Measurements from ENCODE around the gene STING1.
"Not testable (repeated sequence)": the region's sequence is repeated elsewhere in the genome, so short reads cannot be mapped to it uniquely, and the experiment has no call there.

STING1 gene

DNA sequence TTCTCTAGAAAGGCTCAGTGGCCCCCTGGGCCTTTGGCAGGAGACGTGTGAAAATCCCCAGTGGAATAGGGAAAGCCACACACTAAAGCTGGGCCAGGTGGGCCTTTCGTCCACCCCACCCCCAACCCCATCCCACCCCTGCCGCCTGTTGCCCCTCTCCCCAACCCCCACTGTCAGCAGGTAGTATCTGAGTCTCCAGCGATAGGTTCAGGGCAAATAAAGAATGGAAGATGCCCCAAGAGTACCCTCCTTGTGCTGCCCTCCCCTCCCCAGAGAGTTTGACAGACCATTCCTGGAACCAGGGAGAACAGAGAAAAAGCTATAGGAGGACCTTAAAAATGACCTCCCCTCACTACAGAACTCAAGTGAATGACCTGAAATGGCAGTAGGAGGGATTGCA, 41.9 kb upstream of the STING1 start:
- H3K4me3 ChIP-seq (ENCODE audit: control insufficient read depth, low read depth, low read length): no peak overlapping the region

DNA sequence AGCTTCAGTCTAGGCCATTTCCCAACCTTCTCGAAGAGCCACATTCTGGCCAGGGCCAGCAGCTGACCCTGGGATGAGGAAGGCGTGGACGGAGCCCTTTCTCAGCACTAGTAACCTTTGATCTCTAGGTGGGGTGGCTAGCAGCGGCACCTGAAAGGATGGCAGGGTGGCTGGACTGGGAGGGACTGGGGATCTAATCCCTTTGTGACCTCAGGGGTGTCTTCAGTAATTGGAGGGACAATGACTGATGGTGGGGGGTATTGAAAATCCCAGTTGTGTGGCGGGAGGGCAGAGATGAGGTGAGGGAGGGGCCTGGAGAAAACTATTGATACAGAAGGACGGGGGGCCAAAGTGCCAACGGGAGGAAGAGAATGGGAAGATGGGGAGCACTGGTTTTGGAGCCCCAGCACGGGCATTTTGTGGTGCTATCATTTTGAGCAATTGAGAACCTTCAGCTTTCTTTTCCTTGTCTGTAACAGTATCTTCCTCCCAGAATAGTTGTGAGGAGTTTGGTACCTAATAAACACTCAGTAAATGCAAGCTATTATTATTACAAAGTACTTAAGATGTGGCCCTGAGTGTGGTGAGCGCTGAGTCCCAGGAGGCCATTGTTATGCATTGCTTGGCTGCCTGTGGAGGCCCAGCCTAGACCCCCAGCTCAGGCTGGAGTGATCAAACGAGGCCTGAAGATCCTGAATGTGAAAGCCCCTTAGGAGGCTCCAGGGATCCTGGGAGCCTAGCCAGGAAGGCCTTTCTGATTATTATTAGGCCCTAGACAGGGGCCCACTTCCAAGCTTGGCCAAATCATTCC, 41.3 kb upstream of the STING1 start:
- TF ChIP-seq, protein P1, sequence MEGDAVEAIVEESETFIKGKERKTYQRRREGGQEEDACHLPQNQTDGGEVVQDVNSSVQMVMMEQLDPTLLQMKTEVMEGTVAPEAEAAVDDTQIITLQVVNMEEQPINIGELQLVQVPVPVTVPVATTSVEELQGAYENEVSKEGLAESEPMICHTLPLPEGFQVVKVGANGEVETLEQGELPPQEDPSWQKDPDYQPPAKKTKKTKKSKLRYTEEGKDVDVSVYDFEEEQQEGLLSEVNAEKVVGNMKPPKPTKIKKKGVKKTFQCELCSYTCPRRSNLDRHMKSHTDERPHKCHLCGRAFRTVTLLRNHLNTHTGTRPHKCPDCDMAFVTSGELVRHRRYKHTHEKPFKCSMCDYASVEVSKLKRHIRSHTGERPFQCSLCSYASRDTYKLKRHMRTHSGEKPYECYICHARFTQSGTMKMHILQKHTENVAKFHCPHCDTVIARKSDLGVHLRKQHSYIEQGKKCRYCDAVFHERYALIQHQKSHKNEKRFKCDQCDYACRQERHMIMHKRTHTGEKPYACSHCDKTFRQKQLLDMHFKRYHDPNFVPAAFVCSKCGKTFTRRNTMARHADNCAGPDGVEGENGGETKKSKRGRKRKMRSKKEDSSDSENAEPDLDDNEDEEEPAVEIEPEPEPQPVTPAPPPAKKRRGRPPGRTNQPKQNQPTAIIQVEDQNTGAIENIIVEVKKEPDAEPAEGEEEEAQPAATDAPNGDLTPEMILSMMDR (IDR thresholded peaks at IDR 0.05; ENCODE audit: control insufficient read depth, insufficient read depth, low read depth, low read length, missing control alignments): no peak
- no peak overlapping the region for H3K4me3 ChIP-seq (ENCODE audit: control insufficient read depth, low read depth, low read length)
- no peak for DNase-seq (ENCODE audit: low read depth)

More for the DNA sequence above, 41.9 kb upstream of the STING1 start:
- TF ChIP-seq, protein P1 (IDR thresholded peaks at IDR 0.05; ENCODE audit: control insufficient read depth, insufficient read depth, low read depth, low read length, missing control alignments): no peak
- no peak for DNase-seq (ENCODE audit: low read depth)

DNA sequence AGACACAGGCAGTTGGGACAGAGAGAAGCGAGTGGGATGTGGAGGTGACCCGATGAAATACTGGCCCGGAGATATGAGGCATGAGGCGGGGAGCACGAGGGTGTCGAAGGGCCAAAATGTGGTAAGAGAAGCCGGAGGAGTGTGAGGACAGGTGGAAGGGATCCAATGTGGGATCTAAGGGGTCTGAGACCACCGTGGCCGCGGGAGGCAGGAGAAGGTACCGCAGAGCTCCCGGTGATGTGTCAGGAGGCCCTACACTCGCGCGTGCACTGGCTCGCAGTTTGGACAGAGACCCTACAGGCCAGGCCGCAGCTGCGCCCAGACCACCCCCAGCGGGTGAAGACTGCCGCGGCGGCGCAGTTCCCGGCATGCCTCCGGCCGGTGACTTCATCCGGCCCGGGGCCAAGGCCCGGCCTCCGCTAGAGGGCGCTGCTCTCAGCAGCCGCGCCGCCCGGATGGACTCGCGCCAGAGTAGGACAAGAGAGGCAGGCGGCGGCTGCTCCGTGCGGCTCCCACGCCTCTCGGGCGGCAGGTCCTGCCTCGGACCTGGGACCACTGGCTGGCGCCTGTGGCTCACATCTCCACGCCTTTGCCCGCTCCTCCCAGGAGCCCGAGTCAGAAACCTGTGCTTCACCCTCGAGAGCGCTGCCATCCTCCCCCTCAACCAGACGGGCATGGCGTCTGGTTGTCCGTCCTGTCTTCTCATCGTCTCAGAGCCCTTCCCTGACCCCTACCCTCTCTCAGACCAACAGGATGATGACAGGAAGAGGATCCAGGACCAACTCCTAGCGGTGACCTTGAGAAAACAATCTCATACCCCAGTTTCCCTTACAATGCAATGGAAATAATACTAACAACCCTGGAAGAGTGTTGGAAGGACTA, 35.4 kb upstream of the STING1 start:
- peak overlapping the region; percentile 72 for H3K4me3 ChIP-seq (ENCODE audit: control insufficient read depth, low read depth, low read length)
- TF ChIP-seq, protein P1 (IDR thresholded peaks at IDR 0.05; ENCODE audit: control insufficient read depth, insufficient read depth, low read depth, low read length, missing control alignments): peak; percentile 85
- peak; percentile 34 for DNase-seq (ENCODE audit: low read depth)

DNA sequence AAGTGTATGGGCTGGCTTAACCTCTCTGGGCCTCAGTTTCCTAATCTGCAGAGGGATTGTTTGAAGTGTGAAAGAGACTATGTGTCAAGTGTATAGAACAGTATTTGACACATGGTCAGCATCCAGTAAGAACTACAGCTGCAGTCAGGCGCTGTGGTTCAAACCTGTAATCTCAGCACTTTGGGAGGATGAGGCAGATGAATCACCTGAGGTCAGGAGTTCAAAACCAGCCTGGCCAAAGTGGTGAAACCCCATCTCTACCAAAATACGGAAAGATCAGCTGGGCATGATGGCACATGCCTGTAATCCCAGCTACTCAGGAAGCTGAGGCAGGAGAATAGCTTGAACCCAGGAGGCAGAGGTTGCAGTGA, 31.9 kb upstream of the STING1 start:
- TF ChIP-seq, protein P1 (IDR thresholded peaks at IDR 0.05; ENCODE audit: control insufficient read depth, insufficient read depth, low read depth, low read length, missing control alignments): no peak
- no peak overlapping the region for H3K4me3 ChIP-seq (ENCODE audit: control insufficient read depth, low read depth, low read length)
- no peak for DNase-seq (ENCODE audit: low read depth)

DNA sequence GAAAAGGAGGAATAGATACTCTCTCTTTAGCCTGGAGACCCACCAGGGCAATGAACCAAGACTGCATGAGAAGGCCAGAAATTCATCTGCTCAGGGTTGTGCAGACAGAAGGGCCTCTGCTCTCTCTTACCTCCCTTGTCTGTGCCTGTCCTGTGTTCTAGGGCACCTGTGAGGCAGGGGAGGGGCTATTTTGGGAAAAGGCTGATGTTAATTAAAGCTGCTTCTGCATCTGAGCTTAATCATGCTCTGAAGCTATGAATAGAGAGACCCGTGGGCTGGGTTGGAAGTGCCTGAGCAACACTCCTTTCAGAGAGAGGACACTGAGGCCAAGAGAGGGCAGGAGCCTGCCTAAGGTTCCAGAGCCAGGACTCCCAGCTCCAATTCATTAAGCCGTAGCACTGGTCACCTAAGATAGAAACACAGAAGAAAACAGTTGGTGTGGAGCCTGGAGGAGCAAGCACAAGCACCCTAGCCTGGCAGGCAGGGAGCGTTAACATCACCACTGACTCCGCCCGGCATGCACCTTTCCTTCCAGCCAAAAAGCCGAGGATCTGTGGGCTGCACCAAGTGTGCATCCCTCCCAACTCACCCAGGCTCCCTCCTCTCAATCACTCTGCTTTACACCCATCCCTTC, 31.4 kb upstream of the STING1 start:
- no peak overlapping the region for H3K4me3 ChIP-seq (ENCODE audit: control insufficient read depth, low read depth, low read length)
- DNase-seq (ENCODE audit: low read depth): no peak
- TF ChIP-seq, protein P1 (IDR thresholded peaks at IDR 0.05; ENCODE audit: control insufficient read depth, insufficient read depth, low read depth, low read length, missing control alignments): no peak

DNA sequence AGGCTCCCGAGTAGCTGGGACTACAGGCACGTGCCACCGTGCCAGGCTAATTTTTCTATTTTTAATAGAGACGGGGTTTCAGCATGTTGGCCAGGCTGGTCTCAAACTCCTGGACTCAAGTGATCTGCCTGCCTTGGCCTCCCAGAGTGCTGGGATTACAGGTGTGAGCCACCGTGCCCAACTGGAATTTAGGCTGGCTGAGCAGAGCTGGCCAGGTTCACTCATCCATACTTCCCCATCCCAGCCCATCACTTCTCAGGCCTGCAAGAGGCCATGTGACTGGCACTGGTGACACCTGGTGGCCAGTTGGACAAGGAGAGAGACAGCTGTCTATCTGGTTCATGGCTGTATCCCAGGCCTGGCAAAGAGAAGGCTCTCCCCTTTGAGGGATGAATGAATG, 30.9 kb upstream of the STING1 start:
- not testable (repeated sequence) for H3K4me3 ChIP-seq (ENCODE audit: control insufficient read depth, low read depth, low read length)
- peak; percentile 40 for DNase-seq (ENCODE audit: low read depth)
- TF ChIP-seq, protein P1 (IDR thresholded peaks at IDR 0.05; ENCODE audit: control insufficient read depth, insufficient read depth, low read depth, low read length, missing control alignments): peak; percentile 77
